ENCODE results near the gene CXorf38.
A peak's percentile ranks its signal among the peaks of the same experiment; 100 is the strongest.

DNA sequence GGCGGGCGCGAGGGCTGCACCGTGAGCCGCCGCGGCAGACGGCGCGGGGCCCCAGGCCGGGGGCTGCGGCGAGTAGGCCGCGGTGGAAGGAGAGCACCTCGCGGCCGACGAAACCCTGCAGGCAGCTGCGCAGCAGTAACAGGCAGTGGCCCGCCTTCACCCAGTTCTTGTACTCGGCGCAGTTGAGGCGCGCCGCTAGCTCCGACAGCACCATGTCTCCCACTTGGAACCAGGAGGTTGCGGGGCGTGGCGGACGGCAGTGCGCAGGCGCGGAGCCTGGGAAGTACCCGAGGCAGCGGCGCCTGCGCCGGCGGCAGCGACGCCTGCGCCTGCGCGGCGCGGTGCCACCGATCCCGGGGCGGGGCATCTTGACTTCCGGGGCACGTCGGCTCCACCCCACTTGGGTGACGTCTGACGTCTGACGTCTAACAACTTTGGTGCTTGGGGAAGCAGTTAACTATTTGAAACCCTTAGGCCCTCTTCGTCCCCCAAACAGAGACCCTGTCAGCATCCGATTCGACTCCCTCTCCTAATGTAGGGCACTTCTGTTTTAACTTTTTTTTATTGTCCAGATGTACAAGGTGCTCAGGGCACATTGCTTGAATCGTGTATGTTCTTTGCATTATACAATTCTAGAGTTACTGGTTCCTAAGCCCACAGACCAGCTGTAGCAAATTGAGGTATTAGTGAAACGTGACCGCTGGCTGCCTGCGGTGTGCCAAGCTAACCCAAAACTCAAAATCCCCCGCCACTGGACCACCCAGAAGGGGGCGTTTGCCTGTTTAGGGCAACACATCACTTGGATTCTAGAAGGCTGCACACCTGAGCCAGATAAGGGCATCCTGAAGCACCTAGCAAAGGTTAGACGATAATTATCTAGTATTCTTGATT lies at the start of gene CXorf38:
- TF ChIP-seq, protein P1, sequence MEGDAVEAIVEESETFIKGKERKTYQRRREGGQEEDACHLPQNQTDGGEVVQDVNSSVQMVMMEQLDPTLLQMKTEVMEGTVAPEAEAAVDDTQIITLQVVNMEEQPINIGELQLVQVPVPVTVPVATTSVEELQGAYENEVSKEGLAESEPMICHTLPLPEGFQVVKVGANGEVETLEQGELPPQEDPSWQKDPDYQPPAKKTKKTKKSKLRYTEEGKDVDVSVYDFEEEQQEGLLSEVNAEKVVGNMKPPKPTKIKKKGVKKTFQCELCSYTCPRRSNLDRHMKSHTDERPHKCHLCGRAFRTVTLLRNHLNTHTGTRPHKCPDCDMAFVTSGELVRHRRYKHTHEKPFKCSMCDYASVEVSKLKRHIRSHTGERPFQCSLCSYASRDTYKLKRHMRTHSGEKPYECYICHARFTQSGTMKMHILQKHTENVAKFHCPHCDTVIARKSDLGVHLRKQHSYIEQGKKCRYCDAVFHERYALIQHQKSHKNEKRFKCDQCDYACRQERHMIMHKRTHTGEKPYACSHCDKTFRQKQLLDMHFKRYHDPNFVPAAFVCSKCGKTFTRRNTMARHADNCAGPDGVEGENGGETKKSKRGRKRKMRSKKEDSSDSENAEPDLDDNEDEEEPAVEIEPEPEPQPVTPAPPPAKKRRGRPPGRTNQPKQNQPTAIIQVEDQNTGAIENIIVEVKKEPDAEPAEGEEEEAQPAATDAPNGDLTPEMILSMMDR (conservative IDR thresholded peaks at IDR 0.05): no peak
- TF ChIP-seq ZFX (IDR thresholded peaks at IDR 0.05): peak; percentile 29; the same call in 1 of the 2 replicates

All from C4-2B (cell line).